Stimulated activated CD8-positive, alpha-beta memory T cell treated with anti-CD3 and anti-CD28 coated beads, Interleukin-4, amount 100 ng/mL, for 1 hour (primary cell): Measurements from ENCODE around the gene HSF5.

Experiments
- DNase-seq, 2 donors: peaks; one replicate each; pipeline ENCODE4 v3.0.0-alpha.2; 2020; ENCODE audit warnings: low read depth in 2 of 2, low spot score in 1 of 2

Gene HSF5

DNA sequence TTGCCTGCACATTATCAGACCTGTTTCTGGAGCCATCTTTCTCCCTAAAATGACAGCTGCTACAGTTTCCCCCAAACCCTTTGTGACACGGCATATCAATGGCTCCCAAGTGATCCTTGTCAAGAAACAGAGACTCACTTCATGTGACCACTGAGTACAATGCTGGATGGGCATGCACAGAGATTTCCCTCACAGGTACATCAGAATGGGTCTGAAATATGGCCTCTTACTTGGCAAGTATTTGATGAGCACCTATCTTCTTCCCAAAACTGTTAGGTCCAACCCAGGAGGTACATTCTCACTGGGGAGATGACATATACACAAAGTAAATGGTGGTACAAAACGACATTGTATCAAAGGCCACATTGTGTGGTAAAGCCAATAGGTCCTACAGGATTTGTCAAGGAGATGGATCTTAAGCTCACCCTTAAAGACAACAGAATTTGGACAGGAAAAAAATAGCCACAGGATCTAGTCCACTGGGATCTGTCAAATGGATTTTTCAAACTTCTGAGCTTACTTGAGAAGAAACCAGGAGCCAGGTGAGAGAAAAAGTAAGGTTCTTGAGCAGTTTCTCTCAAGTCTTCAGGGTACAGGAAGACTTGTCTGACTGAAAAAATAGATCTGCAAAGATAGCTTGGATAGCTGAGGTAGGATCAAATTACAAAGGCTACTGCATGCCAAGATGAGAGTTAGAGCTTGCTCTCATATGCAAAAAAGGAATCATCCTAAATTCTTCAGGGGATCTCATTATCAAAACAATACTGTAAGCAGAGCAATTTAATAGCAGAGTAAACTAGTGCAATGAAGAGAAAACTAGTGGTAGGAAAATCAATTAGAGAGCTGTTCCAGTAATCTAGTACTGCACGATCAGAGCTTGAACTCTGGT, 99.7 kb downstream of the HSF5 start:
- DNase-seq = no peak

DNA sequence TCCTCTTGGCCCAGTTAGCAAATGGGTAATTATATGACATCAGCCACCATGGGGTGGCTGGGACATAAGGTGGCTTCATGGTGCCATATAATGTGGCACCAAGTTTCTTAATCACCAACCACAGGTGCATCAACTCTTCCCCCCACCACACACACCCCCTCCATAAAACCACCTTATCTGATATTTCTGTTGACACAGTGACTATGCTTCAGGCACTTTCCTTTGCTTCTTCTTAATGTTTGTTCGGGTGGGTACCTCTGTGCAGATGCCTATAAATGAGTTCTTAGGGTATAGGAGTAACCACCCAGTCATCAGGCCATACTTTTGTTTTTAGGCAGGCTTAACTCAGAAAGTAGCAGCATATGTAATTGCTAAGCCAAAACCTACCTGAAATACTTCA, 100.4 kb downstream of the HSF5 start:
- no peak for DNase-seq

DNA sequence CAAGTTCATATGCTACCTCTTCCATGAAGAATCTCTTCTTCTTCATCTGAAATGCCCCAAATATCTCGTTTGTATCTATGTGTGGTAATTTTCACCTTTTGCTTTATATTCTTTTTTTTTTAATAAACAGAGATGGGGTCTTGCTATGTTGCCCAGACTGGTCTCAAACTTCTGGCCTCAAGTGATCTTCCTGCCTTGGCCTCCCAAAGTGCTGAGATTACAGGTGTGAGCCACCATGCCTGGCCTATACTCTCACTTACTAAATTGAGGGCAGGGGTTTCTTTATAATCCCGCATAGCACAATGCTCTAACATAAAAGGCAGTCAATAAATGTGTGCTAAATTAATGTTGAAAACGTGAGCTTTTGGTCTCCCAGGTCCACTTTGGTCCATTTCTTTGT, 101.5 kb downstream of the HSF5 start:
- no peak for DNase-seq

DNA sequence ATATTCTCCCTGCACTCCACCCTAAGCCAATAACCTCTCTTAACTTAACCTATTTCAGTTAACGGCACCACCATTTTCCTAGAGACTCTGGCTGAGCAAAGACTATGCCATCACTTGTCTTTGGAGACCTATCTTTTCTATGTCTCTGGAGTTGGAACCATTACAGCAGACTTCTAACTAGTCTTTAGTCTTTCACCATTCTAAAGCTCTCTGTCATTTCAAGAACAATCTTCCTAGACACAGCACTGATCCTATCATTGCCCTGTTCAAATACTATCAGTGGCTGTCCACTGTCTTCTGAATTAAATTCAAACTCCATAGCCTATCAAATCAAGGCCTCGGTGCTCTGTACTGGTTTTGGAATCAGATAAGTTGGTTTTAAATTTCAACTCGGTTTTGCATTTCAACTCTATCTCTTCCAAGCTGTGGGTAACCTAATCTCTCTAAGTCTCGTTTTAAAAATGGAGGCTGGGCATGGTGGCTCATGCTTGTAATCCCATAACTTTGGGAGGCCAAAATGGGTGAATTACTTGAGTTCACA, 102.8 kb downstream of the HSF5 start:
- no peak for DNase-seq

DNA sequence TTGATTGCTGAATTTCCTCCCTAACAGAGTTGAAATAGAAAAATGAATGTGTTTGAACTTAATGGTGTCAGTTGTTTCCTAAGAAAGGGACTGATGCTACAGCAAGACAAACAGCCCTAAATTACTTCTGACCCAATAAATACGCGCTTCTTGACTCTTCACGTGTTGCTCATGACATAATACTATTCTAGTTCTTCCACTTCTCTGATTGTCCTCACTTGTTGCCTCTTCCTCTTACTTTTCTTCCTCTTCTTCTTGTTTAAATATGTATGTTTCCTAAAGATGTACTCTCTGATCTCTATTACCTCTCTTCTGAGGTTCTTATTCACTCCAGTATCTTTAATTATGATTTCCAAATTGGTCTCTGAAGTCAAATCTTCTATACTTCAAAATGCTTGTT, 103.3 kb downstream of the HSF5 start:
- no peak for DNase-seq

DNA sequence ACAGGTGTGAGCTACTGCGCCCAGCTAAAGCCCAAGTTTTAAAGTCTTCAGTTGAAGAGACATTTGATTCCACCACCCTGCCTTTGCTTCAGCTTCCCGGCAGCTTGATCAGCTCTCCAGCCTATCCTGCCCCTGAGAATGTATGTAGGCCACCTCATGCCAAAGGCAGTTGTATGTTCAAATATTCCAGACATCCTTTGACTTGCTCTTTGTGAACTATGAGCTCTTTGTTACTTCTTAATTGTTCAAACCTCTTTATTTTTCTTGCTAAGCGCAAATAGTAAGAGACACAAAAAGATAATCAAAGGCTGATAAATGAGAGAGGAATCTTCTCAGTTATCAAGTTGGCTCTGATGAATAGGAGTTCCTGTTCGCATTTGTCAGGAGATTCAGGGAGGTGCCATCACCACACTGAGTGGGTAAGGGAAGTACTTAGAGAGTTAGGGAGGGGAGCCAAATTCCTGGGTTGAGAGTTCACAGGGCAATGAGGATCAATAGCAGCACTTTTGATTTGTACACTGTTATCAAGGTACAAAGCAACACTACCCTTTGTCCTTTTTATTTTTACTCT, 104.2 kb downstream of the HSF5 start:
- DNase-seq = no peak

DNA sequence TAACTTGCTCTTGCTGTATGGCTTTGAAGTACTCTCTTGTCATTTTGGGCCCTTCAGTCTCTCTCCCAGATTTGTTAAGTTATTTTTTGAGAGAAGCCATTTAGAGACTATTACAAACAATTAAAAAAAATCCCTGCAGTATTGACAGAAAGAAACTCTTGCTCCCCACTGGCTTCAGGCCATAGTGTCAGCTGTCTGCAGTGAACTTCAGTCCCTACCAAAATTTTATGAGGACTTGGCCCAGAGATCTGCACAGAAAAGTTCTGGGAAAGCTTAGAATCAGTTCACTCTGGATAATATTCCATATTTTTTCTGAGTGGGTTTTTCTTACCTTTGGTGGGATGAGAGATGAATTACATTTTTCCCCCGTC, 105.4 kb downstream of the HSF5 start:
- DNase-seq = no peak

DNA sequence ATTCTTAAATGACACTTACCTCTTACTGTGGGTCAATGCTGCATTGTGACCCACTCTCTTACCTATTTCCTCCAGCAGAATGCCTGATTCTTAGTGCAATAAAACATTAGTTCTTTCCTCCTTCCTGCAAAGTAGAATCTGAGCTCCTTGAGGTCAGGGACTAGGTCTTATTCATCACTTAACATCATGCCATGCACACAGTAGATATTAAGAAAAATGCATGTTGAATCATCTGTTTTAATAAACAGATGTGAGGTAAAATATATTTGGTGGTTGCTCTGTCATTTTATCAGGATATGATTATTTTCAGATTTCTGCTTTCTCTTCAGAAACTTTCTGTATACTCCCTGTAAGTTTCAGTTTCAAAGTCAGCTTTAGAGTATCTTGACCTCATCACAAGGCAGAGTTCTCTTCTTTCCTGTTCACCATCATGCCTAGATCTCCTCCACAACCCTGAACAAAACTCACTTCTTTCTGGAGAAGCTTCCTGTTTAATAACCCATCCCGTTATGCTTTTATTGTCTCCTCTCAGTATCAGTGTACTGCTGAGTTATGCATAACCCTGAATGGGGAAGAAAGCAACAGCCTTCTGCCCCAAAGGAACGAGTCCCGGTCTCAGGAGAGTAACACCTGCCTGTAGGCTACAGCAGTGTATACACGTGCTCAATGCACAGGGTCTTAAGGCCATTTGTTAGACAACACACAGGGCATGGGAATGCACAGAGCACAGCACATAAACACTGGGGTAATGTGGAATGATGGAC, 105.9 kb downstream of the HSF5 start:
- no peak for DNase-seq

DNA sequence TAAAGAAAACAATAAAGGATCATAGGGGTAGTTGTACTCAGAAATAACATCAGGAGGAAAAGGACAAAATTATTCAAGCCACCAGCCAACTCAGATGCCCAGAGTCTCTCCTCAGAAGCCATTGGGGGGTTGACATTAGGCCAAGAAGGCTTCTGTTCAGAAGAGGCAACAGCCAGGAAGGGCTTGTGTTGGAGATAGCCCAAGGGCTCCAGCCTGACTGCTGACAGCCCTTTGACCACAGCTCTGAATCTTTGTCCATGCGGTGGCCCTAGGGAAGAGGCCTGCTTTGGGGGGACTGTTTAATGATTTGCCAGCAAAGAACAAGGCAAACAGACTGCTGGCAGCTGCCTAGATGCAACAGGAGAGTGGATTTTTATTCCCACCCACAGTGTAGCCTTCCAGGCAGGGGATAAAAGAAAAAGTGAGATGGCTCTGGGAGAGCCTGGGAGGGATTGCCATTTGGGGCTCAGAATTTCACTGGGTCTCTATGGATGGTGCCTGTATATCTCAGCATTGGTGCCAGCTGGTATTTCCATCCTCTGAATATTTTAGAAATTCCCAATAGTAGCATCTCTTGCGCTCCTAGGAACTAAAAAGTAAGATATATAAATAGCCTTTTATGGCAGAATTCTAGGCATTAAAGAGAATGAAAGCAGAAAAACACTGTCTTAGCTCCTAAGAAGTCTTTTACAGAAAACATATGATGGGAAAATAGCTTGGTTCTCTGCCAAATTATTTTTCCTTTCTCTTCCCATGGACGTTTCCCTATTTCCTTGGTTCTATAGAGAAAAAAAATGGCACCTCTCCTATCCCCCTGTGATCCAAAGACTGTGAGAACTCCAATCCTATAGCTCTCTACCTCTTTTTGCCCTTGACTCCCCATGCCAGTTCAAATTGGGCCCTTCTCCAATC, 106.8 kb downstream of the HSF5 start:
- DNase-seq = no peak

DNA sequence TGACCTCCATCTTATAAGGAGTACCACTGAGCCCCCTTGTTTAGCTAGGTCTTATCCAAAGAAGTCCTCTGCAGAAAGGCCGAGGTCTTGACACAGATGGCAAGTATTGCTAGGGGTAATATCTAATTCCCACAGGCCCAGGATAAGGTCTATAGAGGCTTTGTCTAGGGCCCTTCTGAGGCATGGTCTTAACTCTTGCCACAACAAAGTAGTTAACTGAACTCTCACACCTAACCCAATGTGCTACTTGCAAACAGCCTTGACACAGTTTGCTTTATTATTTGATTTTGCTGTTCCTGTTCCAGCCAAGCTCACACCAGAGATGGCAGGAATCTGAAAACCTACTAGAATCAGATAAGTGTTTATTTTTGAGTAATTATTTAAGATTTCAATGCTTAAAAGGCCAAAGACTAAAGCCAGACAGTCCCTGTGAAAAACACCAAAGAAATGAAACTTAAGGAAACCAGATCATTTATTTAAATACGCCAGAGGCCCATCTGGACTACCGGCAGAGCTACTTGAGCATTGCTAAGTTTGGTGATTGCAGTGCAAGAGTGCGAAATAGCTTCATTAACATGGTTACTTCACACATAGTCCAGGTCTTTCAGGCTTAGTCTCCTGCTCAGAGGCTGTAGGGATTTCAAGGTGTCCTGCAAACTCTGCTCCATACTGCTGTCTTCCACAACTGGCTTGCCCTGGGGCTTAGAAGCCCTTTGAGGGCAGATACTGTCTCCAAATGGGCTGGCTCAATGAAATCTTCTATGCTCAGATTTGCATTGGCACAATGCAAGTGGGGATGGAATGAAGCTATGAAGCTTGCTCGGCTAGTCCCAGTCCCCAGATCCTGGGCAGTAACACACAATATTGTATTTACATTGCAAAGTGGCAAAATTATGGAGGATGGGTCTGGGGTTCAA, 107.7 kb downstream of the HSF5 start:
- DNase-seq = no peak

DNA sequence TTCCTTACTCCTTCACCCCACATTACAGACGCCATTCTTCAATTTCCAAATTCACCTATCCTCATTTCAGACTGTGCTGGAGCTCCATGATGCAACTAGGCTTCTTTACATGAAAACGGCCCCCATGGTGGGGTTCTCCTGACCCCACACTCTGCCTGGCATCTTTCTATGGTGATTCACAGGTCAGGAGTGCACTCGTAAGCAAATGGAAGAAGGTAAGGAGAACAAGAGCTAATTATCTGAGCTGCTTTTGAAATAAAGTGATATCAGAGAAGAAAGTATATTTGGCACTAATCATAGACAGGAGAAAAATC, 108.7 kb downstream of the HSF5 start:
- DNase-seq = no peak

DNA sequence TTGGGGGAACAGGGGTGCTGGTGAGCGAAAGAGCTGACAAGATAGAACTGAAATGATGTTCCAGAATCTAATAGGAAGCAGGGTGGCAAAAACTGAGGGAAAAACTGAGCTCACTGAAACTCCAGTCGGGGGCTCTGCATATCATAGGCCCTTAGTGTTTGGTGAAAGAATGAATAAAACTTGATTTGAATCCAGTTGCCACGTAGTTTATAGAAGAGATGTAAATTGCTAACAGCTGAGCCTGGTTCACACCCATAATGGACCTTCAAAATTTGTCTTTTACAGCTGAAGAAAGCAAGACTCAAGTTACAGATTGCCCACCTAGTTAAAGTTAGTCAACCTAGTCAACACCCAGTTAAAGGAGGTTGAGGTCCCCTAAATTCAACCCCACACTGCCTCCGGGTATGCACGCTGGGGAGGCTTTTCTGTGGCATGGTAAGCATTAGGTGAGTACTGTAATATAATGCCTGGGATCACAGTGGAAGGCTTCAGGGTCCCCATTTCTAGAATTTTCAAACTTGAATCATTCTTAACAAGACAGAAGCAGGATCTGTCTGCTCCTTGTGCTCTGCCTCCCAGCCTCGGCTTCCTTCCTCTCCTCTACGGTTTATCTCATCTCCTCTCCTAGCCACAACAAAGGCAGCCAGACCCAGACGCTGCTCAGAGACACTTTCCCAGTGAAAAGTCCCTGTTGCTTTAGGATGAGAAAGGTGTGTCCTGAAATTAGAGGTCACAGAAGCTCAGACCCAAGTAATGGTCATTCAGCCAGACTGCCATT, 109.3 kb downstream of the HSF5 start:
- DNase-seq = no peak

DNA sequence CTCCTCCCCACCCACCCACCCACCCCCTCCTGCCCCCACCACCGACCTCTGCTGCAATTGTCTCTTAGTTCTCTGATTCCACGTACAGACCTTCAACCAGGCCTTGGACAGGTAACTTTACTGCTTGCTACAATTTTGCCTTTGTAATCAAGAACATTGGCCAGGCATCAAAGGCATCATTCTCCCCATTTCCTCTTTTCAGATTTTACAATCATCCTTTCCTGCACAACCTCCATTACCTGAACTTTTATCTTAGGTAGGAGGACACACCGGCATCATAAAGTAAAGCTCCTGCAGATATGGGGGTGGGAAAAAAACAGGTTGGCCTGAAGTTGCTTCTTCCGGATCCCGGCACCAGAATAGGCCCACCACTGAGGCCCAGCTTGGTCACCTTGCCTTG, 110.5 kb downstream of the HSF5 start:
- no peak for DNase-seq

DNA sequence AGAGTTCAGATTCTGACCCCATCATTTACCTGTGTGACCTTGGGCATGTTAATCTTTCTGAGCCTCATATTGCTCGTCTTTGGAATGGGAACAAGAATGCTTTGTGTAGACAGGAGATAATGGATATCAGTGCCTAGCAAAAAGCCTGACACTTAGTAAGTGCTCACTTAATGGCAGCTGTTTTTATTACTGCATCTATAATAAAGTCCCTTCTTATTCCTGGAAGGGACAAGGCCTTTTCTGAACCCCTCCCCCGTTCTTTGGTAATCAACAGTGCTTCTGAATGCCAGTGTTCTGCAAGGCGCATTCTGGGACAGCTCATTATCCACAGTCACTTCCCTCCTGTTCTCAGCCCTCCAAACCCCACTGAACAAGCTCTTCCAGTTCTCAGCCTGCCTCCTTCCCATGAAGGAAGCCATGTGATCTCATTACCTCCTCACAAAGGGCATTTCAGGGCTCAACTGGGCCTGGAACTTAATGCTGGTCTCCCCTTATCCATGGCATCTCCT, 111.1 kb downstream of the HSF5 start:
- DNase-seq = no peak

DNA sequence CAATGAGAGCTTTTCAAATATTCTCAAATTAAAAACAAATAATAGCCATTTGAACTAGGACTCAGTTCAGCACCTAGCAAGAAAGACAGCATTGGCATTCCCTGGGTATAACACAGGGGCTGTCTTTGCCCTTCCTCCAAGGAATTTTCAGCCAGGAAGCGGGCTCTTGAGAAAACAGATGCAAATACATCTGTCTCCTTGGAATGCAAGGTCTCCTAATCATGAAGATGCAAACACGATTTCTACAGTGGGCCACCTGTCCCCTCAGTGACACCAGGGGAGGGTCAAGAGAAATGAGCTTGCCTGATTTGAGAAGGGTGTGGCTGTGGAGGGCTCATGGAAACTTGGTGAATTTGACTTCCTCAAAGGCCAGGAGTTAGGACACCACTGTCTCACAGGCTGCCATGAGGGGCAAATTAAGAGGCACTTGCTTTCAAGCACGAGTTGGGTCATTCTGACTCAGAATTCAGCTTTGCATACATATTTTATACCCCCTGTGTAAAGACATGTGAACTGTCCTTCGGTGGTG, 111.7 kb downstream of the HSF5 start:
- no peak for DNase-seq

DNA sequence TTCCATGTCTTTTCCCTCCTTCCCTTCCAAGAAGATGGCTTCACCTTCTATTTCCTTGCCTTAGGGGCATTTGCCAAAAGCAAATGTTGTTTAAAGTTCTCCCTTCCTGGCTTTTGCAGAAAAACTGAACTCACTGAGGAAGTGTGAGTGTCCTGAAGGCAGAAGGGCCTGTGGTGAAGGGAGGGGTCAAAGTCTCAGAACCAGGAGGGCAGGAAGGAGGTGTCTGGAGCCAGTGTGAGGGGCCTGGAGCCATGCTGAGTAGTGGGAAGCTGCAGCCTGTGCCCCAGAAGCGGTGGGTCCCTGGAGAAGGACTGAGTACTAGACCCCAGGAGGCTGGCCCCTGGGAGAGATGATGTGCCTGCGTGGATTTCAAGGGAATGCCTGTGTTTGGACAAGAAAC, 112.4 kb downstream of the HSF5 start:
- DNase-seq = no peak

DNA sequence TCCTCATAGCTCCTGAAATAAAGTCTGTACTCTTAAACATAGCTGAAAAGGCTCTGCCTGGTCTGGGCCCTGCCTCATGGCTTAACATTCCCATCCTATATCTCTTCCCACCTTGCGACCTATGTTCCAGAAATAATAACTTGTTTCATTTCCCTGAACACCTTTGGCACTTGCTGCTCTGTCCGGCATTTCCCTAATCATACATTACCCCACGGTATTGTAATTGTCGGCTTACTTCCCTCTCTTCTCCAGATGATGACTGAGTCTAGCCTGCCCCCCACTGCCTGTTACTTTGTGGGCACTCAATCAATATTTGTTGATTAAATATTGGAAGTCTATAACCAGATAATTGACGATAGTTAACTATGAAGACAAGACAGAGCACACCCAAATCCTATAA, 113.0 kb downstream of the HSF5 start:
- no peak for DNase-seq

DNA sequence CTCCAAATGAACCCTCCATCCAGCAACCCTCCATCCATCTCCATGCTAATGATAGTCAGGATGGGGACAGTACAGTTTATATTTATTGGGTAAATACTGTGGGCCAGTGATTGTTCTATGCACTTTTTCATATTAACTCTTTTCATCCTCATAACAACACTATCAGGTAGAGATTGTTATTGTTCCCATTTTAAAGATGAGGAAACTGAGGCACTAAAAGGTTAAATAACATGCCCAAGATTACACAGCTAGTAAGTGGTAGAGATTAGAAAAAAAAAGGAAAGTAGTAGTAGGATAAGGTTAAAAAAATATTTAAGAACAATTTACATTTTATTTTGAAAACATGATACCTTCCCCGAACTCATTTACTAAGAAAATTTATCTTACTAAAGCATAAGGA, 114.3 kb downstream of the HSF5 start:
- DNase-seq = no peak

DNA sequence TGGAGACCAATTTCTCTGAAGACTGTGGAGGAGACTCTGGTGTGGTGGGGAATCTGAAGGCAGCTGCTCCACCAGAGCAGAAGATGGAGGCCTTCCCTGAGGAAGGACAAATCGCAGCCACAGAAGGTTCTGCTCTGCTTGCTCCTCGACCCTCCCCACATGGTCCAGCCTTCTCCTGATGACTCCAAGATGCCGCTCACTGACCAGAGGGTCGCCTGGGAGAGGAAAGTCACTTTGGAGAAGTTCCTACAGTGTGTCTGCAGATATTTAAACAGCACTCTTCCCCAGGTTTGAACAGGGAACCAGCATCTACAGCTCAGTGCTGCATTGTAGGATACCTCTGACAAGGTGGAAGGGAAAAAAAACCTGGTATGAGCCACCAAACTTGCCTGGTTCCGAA, 115.2 kb downstream of the HSF5 start:
- DNase-seq = no peak
